ENCODE measurements around the gene SPPL2B. TPM values are rescaled to one million over a fixed set of nuclear protein-coding genes. Genes with fewer than 3 reads are reported as not detected.

Gene SPPL2B
- total and polyA plus RNA-seq, 9 of the 15 experiments (the other 6 are each of a cell fraction or from before 2014, with no cell fraction given): 0.20 to 81.2 (median 15.1) TPM

- in situ Hi-C loops (cut with MboI) (no loop called here), intact Hi-C loops (cut with micrococcal nuclease) (loop anchor here (10.0 kb wide), 1 partner anchor 61 kb away; no protein-coding TSS in a partner anchor)
- ChIA-PET CTCF (ENCODE audit: low intra/inter-chr PET ratio) (no interaction called here), POLR2A (no interaction called here)
- no peak overlapping the region for H3K4me2 ChIP-seq (ENCODE audit: insufficient read depth, low read length)
- 93% methylated on average over 13 of the region's 19 CpGs for WGBS (ENCODE audit: insufficient coverage, low coverage, missing lambda C conversion rate)
- TF ChIP-seq CBX1 (IDR thresholded peaks at IDR 0.05; ENCODE audit: low read depth) (no peak), ZNF79 (CRISPR knock-in tag; IDR thresholded peaks at IDR 0.05; ENCODE audit: low read depth) (no peak), RUNX1 (IDR thresholded peaks at IDR 0.05; ENCODE audit: low read depth) (no peak), TAF1 (IDR thresholded peaks at IDR 0.05; ENCODE audit: control insufficient read depth, extremely low read depth, insufficient read depth, low read length, severe bottlenecking) (no peak), XRCC4 (IDR thresholded peaks at IDR 0.05; ENCODE audit: extremely low read depth, insufficient read depth, insufficient read length) (no peak), HDAC3 (IDR thresholded peaks at IDR 0.05; ENCODE audit: borderline replicate concordance, partially characterized antibody) (no peak), NFIX (CRISPR knock-in tag; IDR thresholded peaks at IDR 0.05; ENCODE audit: low read depth) (no peak), CREB3L1 (IDR thresholded peaks at IDR 0.05; ENCODE audit: borderline replicate concordance, low read depth) (no peak), ETV5 (CRISPR knock-in tag; IDR thresholded peaks at IDR 0.05; ENCODE audit: low read depth) (no peak), ZNF384 (IDR thresholded peaks at IDR 0.05; ENCODE audit: low read depth, low read length) (no peak), TSC22D4 (tag; IDR thresholded peaks at IDR 0.05) (no peak), E2F1 (CRISPR knock-in tag; IDR thresholded peaks at IDR 0.05) (no peak), EGR1 (conservative IDR thresholded peaks at IDR 0.05) (no peak), NCOA6 (IDR thresholded peaks at IDR 0.05) (no peak), MBD1 (CRISPR knock-in tag; IDR thresholded peaks at IDR 0.05) (no peak), ZNF408 (CRISPR knock-in tag; IDR thresholded peaks at IDR 0.05; ENCODE audit: low read depth) (no peak), POLR2G (IDR thresholded peaks at IDR 0.05; ENCODE audit: low read depth, low read length) (no peak; the same call in 1 of the 2 replicates), ZNF184 (CRISPR knock-in tag; IDR thresholded peaks at IDR 0.05) (no peak), ZNF780A (CRISPR knock-in tag; IDR thresholded peaks at IDR 0.05) (no peak), PURB (CRISPR knock-in tag; IDR thresholded peaks at IDR 0.05; ENCODE audit: low read depth) (no peak)
- H3K9me1 ChIP-seq (ENCODE audit: control insufficient read depth, insufficient read depth, low read length): no peaks in the 10 kb centered on the region
- peaks cover 4 to 57% of the 10 kb centered on the region in 2 experiments; a peak in 3 of 5 replicates for H3K4me1 ChIP-seq (replicated peaks in 1 of 2; ENCODE audit: control insufficient read depth in 2 of 2, insufficient read depth in 2 of 2, low read length in 2 of 2)
- no peak overlapping the region for H3K9ac ChIP-seq (ENCODE audit: insufficient read depth in 1 of 2, low read depth in 2 of 2, low read length in 2 of 2)
- H3K27ac ChIP-seq (ENCODE audit: extremely low read depth, low read depth, low read length): no peak overlapping the region
- H3K27me3 ChIP-seq (ENCODE audit: control insufficient read depth in 2 of 2, insufficient read depth in 2 of 2, low read length in 2 of 2): no peaks in the 10 kb centered on the region
- no peaks in the 10 kb centered on the region for H4K20me1 ChIP-seq (replicated peaks; ENCODE audit: control insufficient read depth, insufficient read depth, low read length)
- DNase-seq (ENCODE audit: extremely low read depth in 1 of 4, low spot score in 3 of 4) (no peak), ATAC-seq (no peak), FAIRE-seq (no peak)
- H3K9me3 ChIP-seq (replicated peaks; ENCODE audit: control insufficient read depth, insufficient read depth, low read depth, low read length): no peaks in the 10 kb centered on the region
- peaks cover 60% of the 10 kb centered on the region for H3K36me3 ChIP-seq (ENCODE audit: control insufficient read depth, insufficient read depth, low read length)
- no peak overlapping the region for H3K4me3 ChIP-seq
- no peak overlapping the region for H2AFZ ChIP-seq (ENCODE audit: low read depth, low read length)
- H3K79me2 ChIP-seq (ENCODE audit: control insufficient read depth, insufficient read depth, low read length): peaks cover 39% of the 10 kb centered on the region
- BruUV-seq (replicated peaks): no TSS peak
Observed at GRCh38 chr19:2323707-2324106, 4.8 kb upstream of the SPPL2B start.

Data from K562 (cell line).